GM10266 (cell line): ENCODE data around the gene SMYD4.
"Not testable (repeated sequence)": the region's sequence is repeated elsewhere in the genome, so short reads cannot be mapped to it uniquely, and the experiment has no call there.

Source experiments
- DNase-seq: peaks from one replicate; pipeline ENCODE4 v3.0.0; 2012; ENCODE audit errors: extremely low spot score
- CTCF ChIP-seq: IDR thresholded peaks from 2 replicates; pipeline ENCODE4 v1.5.1; 2012; ENCODE audit warnings: mild to moderate bottlenecking, low read depth; ENCODE audit not compliant: control insufficient read depth, insufficient read depth; ENCODE audit errors: missing control alignments

SMYD4 gene

GRCh38 chr17:1871756-1872155, 42.1 kb upstream of the SMYD4 start:
- no peak for DNase-seq
- TF ChIP-seq CTCF, result no peak

- DNase-seq, result peak; percentile 40
- TF ChIP-seq CTCF, result no peak
Observed at GRCh38 chr17:1870592-1870991, 40.9 kb upstream of the SMYD4 start.

- no peak for TF ChIP-seq CTCF
- DNase-seq, result no peak
Observed at GRCh38 chr17:1868090-1868489, 38.4 kb upstream of the SMYD4 start.

- DNase-seq, result no peak
- no peak for TF ChIP-seq CTCF
Observed at GRCh38 chr17:1867307-1867706, 37.6 kb upstream of the SMYD4 start.

- DNase-seq, result peak; percentile 47
- peak; percentile 54 for TF ChIP-seq CTCF
Observed at GRCh38 chr17:1865252-1866037, 35.7 kb upstream of the SMYD4 start.

GRCh38 chr17:1861391-1862010, 31.8 kb upstream of the SMYD4 start:
- TF ChIP-seq CTCF, result no peak
- DNase-seq, result no peak

- no peak for TF ChIP-seq CTCF
- DNase-seq, result no peak
Observed at GRCh38 chr17:1860978-1861377, 31.3 kb upstream of the SMYD4 start.

GRCh38 chr17:1856462-1856861, 26.8 kb upstream of the SMYD4 start:
- not testable (repeated sequence) for DNase-seq
